ENCODE results near the gene CTBP2.

The CTBP2 gene

GRCh38 chr10:124978376-124978725 lies 182.0 kb downstream of the CTBP2 start:
- TF ChIP-seq RAD21 (IDR thresholded peaks at IDR 0.05; ENCODE audit: low read depth) = no peak
- TF ChIP-seq REST (IDR thresholded peaks at IDR 0.05; ENCODE audit: low read depth) = no peak
- TF ChIP-seq CREB1 (IDR thresholded peaks at IDR 0.05; ENCODE audit: low read depth) = no peak
- no peak for TF ChIP-seq FOXM1 (IDR thresholded peaks at IDR 0.05; ENCODE audit: borderline replicate concordance, low read depth)
- TF ChIP-seq TEAD4 (IDR thresholded peaks at IDR 0.05) = no peak
- TF ChIP-seq USF1 (IDR thresholded peaks at IDR 0.05) = no peak
- no peak for TF ChIP-seq YY1 (IDR thresholded peaks at IDR 0.05; ENCODE audit: low read depth)
- TF ChIP-seq TAF1 (IDR thresholded peaks at IDR 0.05; ENCODE audit: low read depth) = no peak
- TF ChIP-seq ZBTB7A (IDR thresholded peaks at IDR 0.05; ENCODE audit: low read depth) = no peak
- no peak for TF ChIP-seq EGR1 (IDR thresholded peaks at IDR 0.05)
- no peak for TF ChIP-seq CEBPB (IDR thresholded peaks at IDR 0.05)
- no peak for TF ChIP-seq MAX (IDR thresholded peaks at IDR 0.05)
- no peak for TF ChIP-seq EP300 (IDR thresholded peaks at IDR 0.05; ENCODE audit: borderline replicate concordance)
- TF ChIP-seq NFIC (IDR thresholded peaks at IDR 0.05) = no peak

GRCh38 chr10:124977648-124978375 lies 182.6 kb downstream of the CTBP2 start:
- TF ChIP-seq USF1 (IDR thresholded peaks at IDR 0.05) = peak; percentile 81
- TF ChIP-seq EGR1 (IDR thresholded peaks at IDR 0.05) = no peak

- no peak for TF ChIP-seq CREB1 (IDR thresholded peaks at IDR 0.05; ENCODE audit: low read depth)
- no peak for TF ChIP-seq YY1 (IDR thresholded peaks at IDR 0.05; ENCODE audit: low read depth)
- no peak for TF ChIP-seq EGR1 (IDR thresholded peaks at IDR 0.05)
- TF ChIP-seq REST (IDR thresholded peaks at IDR 0.05; ENCODE audit: low read depth) = no peak
- no peak for TF ChIP-seq EP300 (IDR thresholded peaks at IDR 0.05; ENCODE audit: borderline replicate concordance)
- TF ChIP-seq TAF1 (IDR thresholded peaks at IDR 0.05; ENCODE audit: low read depth) = no peak
- TF ChIP-seq TEAD4 (IDR thresholded peaks at IDR 0.05) = no peak
- no peak for TF ChIP-seq ZBTB7A (IDR thresholded peaks at IDR 0.05; ENCODE audit: low read depth)
- TF ChIP-seq FOXM1 (IDR thresholded peaks at IDR 0.05; ENCODE audit: borderline replicate concordance, low read depth) = no peak
- no peak for TF ChIP-seq TCF12 (IDR thresholded peaks at IDR 0.05; ENCODE audit: low read depth)
- TF ChIP-seq CEBPB (IDR thresholded peaks at IDR 0.05) = no peak
- TF ChIP-seq USF1 (IDR thresholded peaks at IDR 0.05) = no peak
- TF ChIP-seq MAX (IDR thresholded peaks at IDR 0.05) = no peak
- TF ChIP-seq RAD21 (IDR thresholded peaks at IDR 0.05; ENCODE audit: low read depth) = no peak
- TF ChIP-seq NFIC (IDR thresholded peaks at IDR 0.05) = no peak
These were observed 183.2 kb downstream of the CTBP2 start for GRCh38 chr10:124977161-124977560.

- TF ChIP-seq MAX (IDR thresholded peaks at IDR 0.05) (no peak), TEAD4 (IDR thresholded peaks at IDR 0.05) (no peak), FOXM1 (IDR thresholded peaks at IDR 0.05; ENCODE audit: borderline replicate concordance, low read depth) (no peak), USF1 (IDR thresholded peaks at IDR 0.05) (no peak), CEBPB (IDR thresholded peaks at IDR 0.05) (no peak), ZBTB7A (IDR thresholded peaks at IDR 0.05; ENCODE audit: low read depth) (no peak), YY1 (IDR thresholded peaks at IDR 0.05; ENCODE audit: low read depth) (no peak), CREB1 (IDR thresholded peaks at IDR 0.05; ENCODE audit: low read depth) (no peak), EP300 (IDR thresholded peaks at IDR 0.05; ENCODE audit: borderline replicate concordance) (no peak)
These were observed 184.3 kb downstream of the CTBP2 start for GRCh38 chr10:124975977-124976514.

GRCh38 chr10:124974131-124974530 lies 186.2 kb downstream of the CTBP2 start:
- TF ChIP-seq REST (IDR thresholded peaks at IDR 0.05; ENCODE audit: low read depth) (no peak), TCF12 (IDR thresholded peaks at IDR 0.05; ENCODE audit: low read depth) (no peak), YY1 (IDR thresholded peaks at IDR 0.05; ENCODE audit: low read depth) (no peak), ZBTB7A (IDR thresholded peaks at IDR 0.05; ENCODE audit: low read depth) (no peak), USF1 (IDR thresholded peaks at IDR 0.05) (no peak), FOXM1 (IDR thresholded peaks at IDR 0.05; ENCODE audit: borderline replicate concordance, low read depth) (no peak), RAD21 (IDR thresholded peaks at IDR 0.05; ENCODE audit: low read depth) (no peak), MAX (IDR thresholded peaks at IDR 0.05) (no peak), TEAD4 (IDR thresholded peaks at IDR 0.05) (no peak), EGR1 (IDR thresholded peaks at IDR 0.05) (no peak), NFIC (IDR thresholded peaks at IDR 0.05) (no peak), EP300 (IDR thresholded peaks at IDR 0.05; ENCODE audit: borderline replicate concordance) (no peak), CREB1 (IDR thresholded peaks at IDR 0.05; ENCODE audit: low read depth) (no peak), CEBPB (IDR thresholded peaks at IDR 0.05) (no peak), TAF1 (IDR thresholded peaks at IDR 0.05; ENCODE audit: low read depth) (no peak)

All from Ishikawa (cell line).